ENCODE measurements around the gene PSMA4.

Gene PSMA4

GRCh38 chr15:78561490-78561889 is 21.2 kb downstream of the PSMA4 start:
- H3K36me3 ChIP-seq (ENCODE audit: control insufficient read depth, insufficient read depth, low read length), result no peaks in the 10 kb centered on the region
- H3K27me3 ChIP-seq (ENCODE audit: control insufficient read depth, insufficient read depth, low read length), result no peaks in the 10 kb centered on the region
- no peak overlapping the region for H3K4me2 ChIP-seq (ENCODE audit: low read length)
- H3K9me3 ChIP-seq (ENCODE audit: control insufficient read depth, low read length), result no peaks in the 10 kb centered on the region
- no peaks in the 10 kb centered on the region for H3K79me2 ChIP-seq
- no peaks in the 10 kb centered on the region for H3K4me1 ChIP-seq
- H3K4me3 ChIP-seq (ENCODE audit: low read depth, low read length), result no peak overlapping the region
- H3K9ac ChIP-seq, result no peak overlapping the region
- no peak overlapping the region for H3K27ac ChIP-seq
- H2AFZ ChIP-seq, result no peak overlapping the region
- no peak for TF ChIP-seq CTCF (IDR thresholded peaks at IDR 0.05)

- no peaks in the 10 kb centered on the region for H3K36me3 ChIP-seq (ENCODE audit: control insufficient read depth, insufficient read depth, low read length)
- H3K79me2 ChIP-seq, result no peaks in the 10 kb centered on the region
- no peak overlapping the region for H3K4me3 ChIP-seq (ENCODE audit: low read depth, low read length)
- H3K4me2 ChIP-seq (ENCODE audit: low read length), result no peak overlapping the region
- H3K27me3 ChIP-seq (ENCODE audit: control insufficient read depth, insufficient read depth, low read length), result no peaks in the 10 kb centered on the region
- no peak overlapping the region for H3K9ac ChIP-seq
- no peaks in the 10 kb centered on the region for H3K9me3 ChIP-seq (ENCODE audit: control insufficient read depth, low read length)
- H2AFZ ChIP-seq, result no peak overlapping the region
- no peak overlapping the region for H3K27ac ChIP-seq
- no peaks in the 10 kb centered on the region for H3K4me1 ChIP-seq
- no peak for TF ChIP-seq CTCF (IDR thresholded peaks at IDR 0.05)
Measured at GRCh38 chr15:78563092-78563491, 22.8 kb downstream of the PSMA4 start.

- no peak overlapping the region for H3K4me3 ChIP-seq (ENCODE audit: low read depth, low read length)
- no peak overlapping the region for H3K9ac ChIP-seq
- no peaks in the 10 kb centered on the region for H3K4me1 ChIP-seq
- H3K9me3 ChIP-seq (ENCODE audit: control insufficient read depth, low read length), result no peaks in the 10 kb centered on the region
- H3K79me2 ChIP-seq, result no peaks in the 10 kb centered on the region
- H3K27ac ChIP-seq, result no peak overlapping the region
- TF ChIP-seq CTCF (IDR thresholded peaks at IDR 0.05), result no peak
- peak overlapping the region; percentile 77 for H2AFZ ChIP-seq
- no peaks in the 10 kb centered on the region for H3K27me3 ChIP-seq (ENCODE audit: control insufficient read depth, insufficient read depth, low read length)
- no peak overlapping the region for H3K4me2 ChIP-seq (ENCODE audit: low read length)
- H3K36me3 ChIP-seq (ENCODE audit: control insufficient read depth, insufficient read depth, low read length), result no peaks in the 10 kb centered on the region
Measured at GRCh38 chr15:78564743-78565096, 24.5 kb downstream of the PSMA4 start.

- Histone ChIP-seq H3K9me3 (ENCODE audit: control insufficient read depth, low read length) (no peaks in the 10 kb centered on the region), H3K4me2 (ENCODE audit: low read length) (peak within 1 kb of the TSS; percentile 87), H3K36me3 (ENCODE audit: control insufficient read depth, insufficient read depth, low read length) (no peaks in the 10 kb centered on the region), H3K4me3 (ENCODE audit: low read depth, low read length) (peak within 1 kb of the TSS; percentile 52), H3K27me3 (ENCODE audit: control insufficient read depth, insufficient read depth, low read length) (no peaks in the 10 kb centered on the region), H2AFZ (peak within 1 kb of the TSS; percentile 85), H3K9ac (no peak within 1 kb of the TSS), H3K27ac (peak within 1 kb of the TSS; percentile 19), H3K4me1 (no peaks in the 10 kb centered on the region), H3K79me2 (no peaks in the 10 kb centered on the region)
- TF ChIP-seq CTCF (IDR thresholded peaks at IDR 0.05), result no peak
Measured at GRCh38 chr15:78565097-78565950, 25.1 kb downstream of the PSMA4 start, which contains the start of gene CHRNA5. CHRNA5 (plus strand) TSS chr15:78565520; CDS start chr15:78565720, 200 bp downstream.
